Vagina (tissue), 2 donors: ENCODE data around the gene NTF3. TPM values are rescaled to one million over a fixed set of nuclear protein-coding genes. Genes with fewer than 3 reads are reported as not detected.

Experiments used
- DNase-seq, 2 donors: peaks; one replicate each; pipeline ENCODE4 v3.0.0-alpha.2; 2017; ENCODE audit errors: extremely low spot score in 2 of 2
- H3K27ac ChIP-seq: fragments of 200-600 bp; sonication (generic); one replicate; pipeline ENCODE4 v1.5.1; 2019
- H3K27me3 ChIP-seq: fragments of 200-600 bp; sonication (generic); one replicate; pipeline ENCODE4 v1.5.1; 2019
- H3K36me3 ChIP-seq, 2 donors: fragments of 200-600 bp; sonication (generic); one replicate each; pipeline ENCODE4 v1.5.1; 2017 to 2019
- H3K4me1 ChIP-seq: fragments of 200-600 bp; sonication (generic); one replicate; pipeline ENCODE4 v1.5.1; 2019
- H3K4me3 ChIP-seq, 2 donors: fragments of 200-600 bp; sonication (generic); 1 replicate in 1 of 2; 2 replicates in 1 of 2; pipeline ENCODE4 v1.5.1; 2016 to 2019
- H3K9me3 ChIP-seq: fragments of 200-600 bp; sonication (generic); one replicate; pipeline ENCODE4 v1.5.1; 2019
- POLR2A ChIP-seq, 2 donors: fragments of 450-650 bp; IDR thresholded peaks; one replicate each; pipeline ENCODE4 v1.6.1; 2017; ENCODE audit warnings: antibody characterized with exemption in 2 of 2, mild to moderate bottlenecking in 2 of 2, moderate library complexity in 2 of 2
- POLR2AphosphoS5 ChIP-seq, 2 donors: sonication (generic); formaldehyde crosslinking; IDR thresholded peaks; one replicate each; pipeline ENCODE4 v1.9.0; 2017; ENCODE audit warnings: antibody characterized with exemption in 2 of 2, mild to moderate bottlenecking in 2 of 2, low read depth in 1 of 2; ENCODE audit not compliant: insufficient read depth in 1 of 2
- intact Hi-C: fragments of 100-400 bp; cut with DNase I; formaldehyde crosslinking; loops from one replicate; pipeline ENCODE4 v1.15.1; 2023
- total RNA-seq: library from RNA; depleted of rRNA; stranded (reverse); fragments of >200 nt; gene quantifications from one replicate; pipeline ENCODE4 v1.2.3, GENCODE V29; 2016
- TF ChIP-seq, protein P1 (sequence below), 3 experiments: fragments of 450-650 bp in 2 of 3; fragments of 200-600 bp in 1 of 3; sonication (generic) in 1 of 3; IDR thresholded peaks; one replicate each; pipeline ENCODE4 v1.5.1; 2017 to 2019; ENCODE audit warnings: antibody characterized with exemption in 3 of 3, mild to moderate bottlenecking in 2 of 3, moderate library complexity in 2 of 3

The NTF3 gene
- total RNA-seq, 1 donor from 2014 or later, result 1.7 TPM

DNA sequence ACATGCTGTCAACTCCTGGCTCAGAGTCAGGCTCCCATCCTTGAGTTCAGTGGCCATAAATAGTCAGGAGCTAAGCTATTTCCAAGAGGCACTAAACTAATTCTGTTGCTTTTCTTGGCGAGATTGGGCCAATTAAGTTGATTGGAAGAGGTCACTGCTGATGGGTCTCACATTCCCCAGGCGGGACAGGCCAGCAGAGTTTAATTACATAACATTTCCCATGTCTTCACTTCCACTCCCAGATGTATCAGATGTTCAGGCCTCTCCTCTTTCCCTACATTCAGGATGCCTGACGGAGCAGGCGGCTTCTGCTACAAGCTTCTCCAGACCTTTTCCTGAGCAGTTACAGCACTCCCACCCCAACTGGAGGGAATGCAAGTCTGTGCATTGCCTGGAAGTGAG is 5.3 kb downstream of the NTF3 start:
- intact Hi-C loops, result no loop called here
- peak in 1 of 2 donors; percentile 31 for DNase-seq
- peaks cover 64% of the 10 kb centered on the region for H3K4me1 ChIP-seq
- H3K27ac ChIP-seq, result peak overlapping the region; percentile 13
- no peaks in the 10 kb centered on the region for H3K27me3 ChIP-seq
- TF ChIP-seq POLR2AphosphoS5 (IDR thresholded peaks at IDR 0.05; ENCODE audit: insufficient read depth in 1 of 2, low read depth in 1 of 2), result no peak
- TF ChIP-seq POLR2A (IDR thresholded peaks at IDR 0.05), result no peak
- TF ChIP-seq, protein P1, sequence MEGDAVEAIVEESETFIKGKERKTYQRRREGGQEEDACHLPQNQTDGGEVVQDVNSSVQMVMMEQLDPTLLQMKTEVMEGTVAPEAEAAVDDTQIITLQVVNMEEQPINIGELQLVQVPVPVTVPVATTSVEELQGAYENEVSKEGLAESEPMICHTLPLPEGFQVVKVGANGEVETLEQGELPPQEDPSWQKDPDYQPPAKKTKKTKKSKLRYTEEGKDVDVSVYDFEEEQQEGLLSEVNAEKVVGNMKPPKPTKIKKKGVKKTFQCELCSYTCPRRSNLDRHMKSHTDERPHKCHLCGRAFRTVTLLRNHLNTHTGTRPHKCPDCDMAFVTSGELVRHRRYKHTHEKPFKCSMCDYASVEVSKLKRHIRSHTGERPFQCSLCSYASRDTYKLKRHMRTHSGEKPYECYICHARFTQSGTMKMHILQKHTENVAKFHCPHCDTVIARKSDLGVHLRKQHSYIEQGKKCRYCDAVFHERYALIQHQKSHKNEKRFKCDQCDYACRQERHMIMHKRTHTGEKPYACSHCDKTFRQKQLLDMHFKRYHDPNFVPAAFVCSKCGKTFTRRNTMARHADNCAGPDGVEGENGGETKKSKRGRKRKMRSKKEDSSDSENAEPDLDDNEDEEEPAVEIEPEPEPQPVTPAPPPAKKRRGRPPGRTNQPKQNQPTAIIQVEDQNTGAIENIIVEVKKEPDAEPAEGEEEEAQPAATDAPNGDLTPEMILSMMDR (IDR thresholded peaks at IDR 0.05), result no peak
- H3K36me3 ChIP-seq, result no peaks in the 10 kb centered on the region
- H3K4me3 ChIP-seq, result no peak overlapping the region
- H3K9me3 ChIP-seq, result no peaks in the 10 kb centered on the region

DNA sequence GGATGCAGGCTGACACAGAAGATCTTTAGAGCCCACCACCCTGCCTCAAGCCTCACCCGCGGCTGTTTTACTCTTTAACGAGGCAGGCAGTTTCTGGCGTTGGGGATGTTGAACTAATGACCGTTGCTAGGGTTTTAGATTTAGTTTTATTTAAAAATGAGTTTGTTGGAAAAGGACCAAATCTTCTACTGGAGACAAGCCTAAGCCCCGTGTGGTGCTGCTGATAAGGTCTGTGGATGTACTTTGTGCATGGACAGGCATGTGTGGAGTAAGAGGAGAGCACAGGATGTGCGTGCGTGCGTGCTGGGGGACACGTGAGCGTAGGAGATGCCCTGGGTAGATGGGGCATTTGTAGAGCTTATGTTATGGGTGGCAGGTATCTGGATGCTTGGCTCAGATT is 5.7 kb downstream of the NTF3 start:
- Histone ChIP-seq H3K9me3 (no peaks in the 10 kb centered on the region), H3K36me3 (no peaks in the 10 kb centered on the region), H3K27me3 (no peaks in the 10 kb centered on the region), H3K4me1 (peaks cover 64% of the 10 kb centered on the region), H3K27ac (peak overlapping the region; percentile 13), H3K4me3 (no peak overlapping the region)
- intact Hi-C loops, result no loop called here
- TF ChIP-seq POLR2A (IDR thresholded peaks at IDR 0.05) (no peak), POLR2AphosphoS5 (IDR thresholded peaks at IDR 0.05; ENCODE audit: insufficient read depth in 1 of 2, low read depth in 1 of 2) (no peak)
- TF ChIP-seq, protein P1 (IDR thresholded peaks at IDR 0.05), result no peak
- DNase-seq, result peak in 1 of 2 donors; percentile 16

DNA sequence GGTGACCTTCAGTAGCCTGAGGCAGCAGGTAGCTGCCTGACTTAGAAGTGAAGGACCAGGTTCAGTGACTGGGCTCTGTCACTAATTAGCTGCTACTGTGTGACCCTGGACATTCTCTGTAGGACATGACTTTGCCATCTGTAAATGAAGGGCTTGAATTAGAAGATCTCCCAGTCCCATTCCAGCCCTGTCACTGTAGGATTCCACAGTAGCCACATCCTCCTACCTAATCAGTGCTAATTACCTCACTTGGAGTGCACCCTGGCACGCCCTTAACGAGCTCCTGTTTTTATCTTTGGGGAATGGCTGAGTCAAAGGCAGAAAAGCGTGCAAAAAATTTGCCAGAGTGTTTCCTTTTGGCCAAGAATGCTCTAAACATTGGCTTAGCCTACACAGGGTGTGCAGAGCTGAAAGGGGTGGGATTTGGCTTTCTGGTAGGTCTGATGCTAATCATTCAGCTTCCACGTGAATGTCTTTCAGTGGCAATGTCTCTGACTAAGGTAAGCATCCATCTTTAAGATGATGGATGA is 6.8 kb downstream of the NTF3 start:
- Histone ChIP-seq H3K4me1 (peaks cover 53% of the 10 kb centered on the region), H3K27ac (no peak overlapping the region), H3K4me3 (no peak overlapping the region), H3K36me3 (no peaks in the 10 kb centered on the region), H3K9me3 (no peaks in the 10 kb centered on the region), H3K27me3 (no peaks in the 10 kb centered on the region)
- intact Hi-C loops, result no loop called here
- peak in 1 of 2 donors; percentile 28 for DNase-seq
- TF ChIP-seq POLR2A (IDR thresholded peaks at IDR 0.05) (no peak), POLR2AphosphoS5 (IDR thresholded peaks at IDR 0.05; ENCODE audit: insufficient read depth in 1 of 2, low read depth in 1 of 2) (no peak)
- TF ChIP-seq, protein P1 (IDR thresholded peaks at IDR 0.05), result no peak

DNA sequence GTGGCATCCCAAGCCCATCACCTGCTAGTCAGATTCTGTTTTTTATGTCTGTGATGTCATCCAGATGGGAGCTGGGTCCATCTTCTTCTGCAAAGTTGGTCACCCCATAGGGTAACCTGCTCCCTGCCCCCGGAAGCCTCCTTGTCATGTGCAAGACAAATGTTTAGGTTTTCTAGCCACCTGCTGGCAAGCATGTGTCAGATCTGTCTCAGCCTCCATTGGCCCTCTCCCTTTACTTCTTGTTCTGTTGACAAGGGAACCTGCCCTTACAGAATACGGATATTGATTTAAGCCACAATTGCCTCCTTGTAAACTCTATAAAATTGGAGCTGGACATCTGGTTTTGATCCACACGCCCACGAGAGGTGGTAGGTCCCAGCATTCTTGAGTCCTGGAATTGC is 7.5 kb downstream of the NTF3 start:
- H3K36me3 ChIP-seq, result no peaks in the 10 kb centered on the region
- TF ChIP-seq POLR2A (IDR thresholded peaks at IDR 0.05), result no peak
- TF ChIP-seq, protein P1 (IDR thresholded peaks at IDR 0.05), result no peak
- TF ChIP-seq POLR2AphosphoS5 (IDR thresholded peaks at IDR 0.05; ENCODE audit: insufficient read depth in 1 of 2, low read depth in 1 of 2), result no peak
- no peaks in the 10 kb centered on the region for H3K9me3 ChIP-seq
- H3K27me3 ChIP-seq, result no peaks in the 10 kb centered on the region
- H3K27ac ChIP-seq, result no peak overlapping the region
- intact Hi-C loops, result no loop called here
- DNase-seq, result peak in 1 of 2 donors; percentile 61
- peaks cover 47% of the 10 kb centered on the region for H3K4me1 ChIP-seq
- no peak overlapping the region for H3K4me3 ChIP-seq

DNA sequence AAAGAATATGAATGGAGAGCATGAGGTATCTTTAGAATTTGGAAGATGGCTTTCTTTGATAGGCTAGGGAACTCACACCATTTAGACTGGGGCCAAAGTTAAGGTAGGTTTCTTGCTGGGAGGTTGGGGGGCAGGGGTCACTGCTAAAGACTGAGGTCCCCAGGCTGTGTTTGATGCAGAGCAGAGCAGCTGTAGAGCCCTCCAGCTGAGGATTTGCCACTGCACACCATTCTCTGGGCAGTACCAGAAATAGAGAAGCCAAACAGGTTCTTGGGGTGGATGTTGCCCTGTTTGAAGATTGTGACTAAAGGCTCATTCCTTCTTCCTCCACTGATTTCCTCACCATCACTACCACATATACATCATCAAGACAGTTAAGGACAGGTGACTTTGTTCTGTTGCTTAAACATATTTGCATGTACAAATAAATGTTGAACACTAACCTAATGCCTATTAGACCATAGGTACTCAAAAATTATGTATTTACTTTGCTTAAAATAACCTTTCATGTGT is 7.9 kb downstream of the NTF3 start:
- Histone ChIP-seq H3K9me3 (no peaks in the 10 kb centered on the region), H3K36me3 (no peaks in the 10 kb centered on the region), H3K27me3 (no peaks in the 10 kb centered on the region), H3K27ac (no peak overlapping the region), H3K4me3 (no peak overlapping the region), H3K4me1 (peaks cover 42% of the 10 kb centered on the region)
- DNase-seq, result peak in 1 of 2 donors; percentile 52
- TF ChIP-seq, protein P1 (IDR thresholded peaks at IDR 0.05), result no peak
- TF ChIP-seq POLR2AphosphoS5 (IDR thresholded peaks at IDR 0.05; ENCODE audit: insufficient read depth in 1 of 2, low read depth in 1 of 2), result no peak
- TF ChIP-seq POLR2A (IDR thresholded peaks at IDR 0.05), result no peak
- intact Hi-C loops, result no loop called here
